ENCODE results near the gene MRTFB. TPM values are rescaled to one million over a fixed set of nuclear protein-coding genes. Genes with fewer than 3 reads are reported as not detected.
A peak's percentile ranks its signal among the peaks of the same experiment; 100 is the strongest.

The MRTFB gene
- polyA plus RNA-seq, 3 donors from 2014 or later, result 2.1 to 3.6 (median 3.6) TPM

GRCh38 chr16:14074544-14074943, 3.4 kb downstream of the MRTFB start:
- no peak for DNase-seq
- no peaks in the 10 kb centered on the region for H3K9me3 Mint-ChIP-seq
- peaks cover 11 to 16% of the 10 kb centered on the region in 2 donors for H3K4me1 Mint-ChIP-seq

DNA sequence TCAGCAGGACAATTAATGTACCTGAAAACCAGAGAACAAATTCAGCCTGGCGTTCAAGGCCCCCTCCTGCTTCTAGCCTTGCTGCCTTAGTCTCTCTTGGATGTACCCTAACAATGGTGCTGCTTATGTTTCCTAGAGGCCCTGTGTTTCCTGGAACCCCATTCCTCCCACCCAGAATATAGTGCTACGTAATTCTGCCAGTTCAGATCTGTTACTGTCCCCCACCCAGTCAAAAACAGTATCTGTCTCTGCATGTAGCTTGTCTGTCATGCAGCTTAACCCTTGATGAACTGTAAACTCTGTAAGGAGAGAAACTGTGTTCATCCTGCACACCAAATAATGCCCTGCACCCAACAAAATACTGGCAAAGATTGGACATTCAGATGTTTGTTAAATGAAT, 6.8 kb downstream of the MRTFB start:
- Mint-ChIP-seq H3K4me1 (peaks cover 0 to 1% of the 10 kb centered on the region in 2 donors), H3K27me3 (ENCODE audit: low read depth in 3 of 3) (no peaks in the 10 kb centered on the region), H3K9me3 (no peaks in the 10 kb centered on the region), H3K4me3 (no peak overlapping the region), H3K27ac (no peak overlapping the region), H3K36me3 (peaks cover 5 to 16% (median 11%) of the 10 kb centered on the region in 3 donors)
- DNase-seq, result no peak

More at GRCh38 chr16:14074544-14074943, 3.4 kb downstream of the MRTFB start:
- peaks cover 0 to 3% (median 0%) of the 10 kb centered on the region in 3 donors for H3K36me3 Mint-ChIP-seq
- peaks cover 2 to 3% (median 2%) of the 10 kb centered on the region in 3 donors for H3K27me3 Mint-ChIP-seq (ENCODE audit: low read depth in 3 of 3)
- no peak overlapping the region for H3K27ac Mint-ChIP-seq
- H3K4me3 Mint-ChIP-seq, result no peak overlapping the region

DNA sequence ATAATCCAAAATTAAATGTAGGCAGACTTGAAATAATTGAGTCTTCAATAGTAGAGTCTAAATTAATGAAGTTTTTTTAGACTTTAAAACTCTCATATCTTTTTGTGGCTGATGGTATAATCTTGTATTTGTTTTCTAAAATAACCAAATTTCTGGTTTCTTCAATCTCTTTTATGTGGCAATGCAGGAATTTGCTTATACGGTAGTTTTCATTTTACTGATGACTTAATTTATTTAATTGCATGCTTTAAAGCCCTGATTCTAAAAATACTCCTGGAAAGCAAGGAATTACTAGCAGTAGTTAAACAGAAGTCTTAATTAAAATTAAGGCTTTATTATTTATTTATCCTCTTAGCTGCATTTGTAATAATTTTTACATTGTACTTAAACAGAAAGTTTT, 15.4 kb downstream of the MRTFB start:
- DNase-seq, result no peak
- Mint-ChIP-seq H3K36me3 (peaks cover 0 to 8% (median 5%) of the 10 kb centered on the region in 3 donors), H3K4me1 (peaks cover 0 to 1% of the 10 kb centered on the region in 2 donors), H3K27me3 (ENCODE audit: low read depth in 3 of 3) (no peaks in the 10 kb centered on the region), H3K9me3 (no peaks in the 10 kb centered on the region), H3K27ac (no peak overlapping the region), H3K4me3 (no peak overlapping the region)

DNA sequence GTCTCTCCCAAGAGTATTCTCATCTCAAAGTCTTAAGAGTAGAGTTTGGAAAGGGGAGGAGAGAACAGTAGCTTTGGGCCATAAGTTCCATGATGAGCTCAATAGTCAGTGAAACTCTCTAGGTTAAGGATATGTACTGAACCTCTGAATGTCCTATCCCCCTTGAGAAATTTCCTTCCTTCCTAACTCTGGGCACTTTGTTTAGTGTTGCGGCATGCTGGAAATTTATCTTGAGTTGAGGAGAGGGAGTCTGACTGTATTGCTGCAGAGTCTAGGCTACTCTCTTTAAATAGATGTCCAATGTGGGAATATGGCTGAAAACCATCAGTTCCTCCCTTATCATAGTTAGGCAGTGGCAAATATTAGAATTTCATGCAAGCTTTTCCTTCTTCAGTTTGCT, 16.1 kb downstream of the MRTFB start:
- DNase-seq, result no peak
- peaks cover 0 to 1% of the 10 kb centered on the region in 2 donors for H3K4me1 Mint-ChIP-seq
- H3K27me3 Mint-ChIP-seq (ENCODE audit: low read depth in 3 of 3), result no peaks in the 10 kb centered on the region
- no peak overlapping the region for H3K4me3 Mint-ChIP-seq
- peaks cover 0 to 5% (median 3%) of the 10 kb centered on the region in 3 donors for H3K36me3 Mint-ChIP-seq
- no peaks in the 10 kb centered on the region for H3K9me3 Mint-ChIP-seq
- H3K27ac Mint-ChIP-seq, result no peak overlapping the region

DNA sequence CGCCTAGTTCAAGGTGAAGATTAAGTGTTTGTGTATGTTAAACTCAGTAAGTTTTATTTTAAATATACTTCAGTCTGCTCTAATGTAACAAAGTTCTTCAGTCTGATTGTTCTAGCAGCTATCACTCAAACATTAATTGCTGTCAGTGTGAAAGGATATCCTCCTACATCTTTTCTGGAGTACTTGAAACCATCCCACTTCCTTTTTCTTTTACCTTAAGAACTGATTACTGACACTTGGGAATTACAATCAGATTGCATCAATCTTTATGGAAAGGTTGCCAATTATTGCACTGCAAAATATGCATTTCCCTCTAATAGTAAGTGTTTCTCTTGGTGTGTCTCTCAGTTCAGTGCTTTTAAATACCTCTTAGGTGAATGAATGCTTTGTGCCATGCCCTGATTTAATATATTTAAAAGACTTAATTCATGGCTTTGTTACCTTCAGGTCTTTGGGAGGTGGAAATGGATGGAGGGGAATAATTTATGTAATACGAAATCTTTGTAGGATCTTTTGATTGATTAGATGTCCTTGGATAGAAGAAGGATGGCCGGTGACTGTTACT, 16.6 kb downstream of the MRTFB start:
- H3K27ac Mint-ChIP-seq, result no peak overlapping the region
- peaks cover 0 to 5% (median 0%) of the 10 kb centered on the region in 3 donors for H3K36me3 Mint-ChIP-seq
- no peak overlapping the region for H3K4me3 Mint-ChIP-seq
- H3K4me1 Mint-ChIP-seq, result no peaks in the 10 kb centered on the region
- no peaks in the 10 kb centered on the region for H3K9me3 Mint-ChIP-seq
- no peak for DNase-seq
- H3K27me3 Mint-ChIP-seq (ENCODE audit: low read depth in 3 of 3), result no peaks in the 10 kb centered on the region

DNA sequence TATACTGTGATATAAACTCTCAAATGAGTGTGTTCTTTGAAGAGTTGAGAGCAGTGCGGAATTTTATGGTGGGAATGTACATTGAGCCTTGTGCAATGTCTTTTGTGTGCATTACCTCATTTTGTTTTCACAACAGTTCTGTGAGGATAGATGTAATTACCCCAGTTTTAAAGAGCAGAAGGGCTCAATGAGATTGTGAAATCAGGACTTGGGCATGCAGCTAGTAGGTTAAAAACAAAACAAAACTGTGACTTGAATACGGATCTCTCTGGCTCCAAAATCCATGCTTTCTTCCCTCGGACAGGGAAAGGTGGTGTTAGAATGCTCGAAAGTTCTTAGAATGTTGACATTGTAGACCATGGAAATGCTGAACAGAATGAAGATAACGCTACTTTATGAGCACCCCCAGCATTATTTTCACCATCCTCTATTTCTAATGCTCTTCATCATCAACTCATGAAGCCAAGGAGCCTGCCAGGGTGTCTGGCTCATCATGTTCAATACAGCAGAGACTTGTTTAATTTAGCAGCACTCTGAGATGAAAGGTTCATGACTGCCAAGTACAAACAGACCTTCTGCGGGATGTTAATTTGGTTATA, 17.1 kb downstream of the MRTFB start:
- no peak overlapping the region for H3K27ac Mint-ChIP-seq

DNA sequence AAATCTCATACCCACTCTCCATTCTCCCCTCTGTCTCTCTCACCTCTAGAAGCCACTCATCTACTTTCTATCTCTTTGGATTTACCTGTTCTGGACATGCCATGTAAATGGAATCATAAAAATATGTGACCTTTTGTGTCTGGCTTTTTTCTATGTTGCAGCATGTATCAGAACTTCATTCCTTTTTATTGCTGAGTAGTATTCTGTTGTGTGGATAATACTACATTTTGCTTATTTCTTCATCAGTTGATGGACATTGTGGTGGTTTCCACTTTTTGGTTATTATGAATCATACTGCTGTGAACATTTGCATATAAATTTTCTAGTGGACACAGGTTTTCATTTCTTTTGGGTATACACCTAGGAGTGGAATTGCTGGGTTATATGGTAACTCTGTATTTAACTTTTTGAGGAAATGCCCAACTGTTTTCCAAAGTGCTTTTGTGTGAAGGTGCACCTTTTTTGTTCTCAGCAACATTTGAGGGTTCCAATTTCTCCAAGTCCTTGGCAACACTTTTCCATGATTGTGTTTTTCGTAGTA, 18.2 kb downstream of the MRTFB start:
- no peaks in the 10 kb centered on the region for H3K36me3 Mint-ChIP-seq
- H3K27ac Mint-ChIP-seq, result no peak overlapping the region
- H3K4me1 Mint-ChIP-seq, result no peaks in the 10 kb centered on the region
- no peak overlapping the region for H3K4me3 Mint-ChIP-seq
- no peaks in the 10 kb centered on the region for H3K27me3 Mint-ChIP-seq (ENCODE audit: low read depth in 3 of 3)
- DNase-seq, result no peak
- no peaks in the 10 kb centered on the region for H3K9me3 Mint-ChIP-seq

More for the DNA sequence above, 17.1 kb downstream of the MRTFB start:
- no peak overlapping the region for H3K4me3 Mint-ChIP-seq
- no peaks in the 10 kb centered on the region for H3K27me3 Mint-ChIP-seq (ENCODE audit: low read depth in 3 of 3)
- peaks cover 0 to 5% (median 0%) of the 10 kb centered on the region in 3 donors for H3K36me3 Mint-ChIP-seq
- DNase-seq, result no peak
- H3K4me1 Mint-ChIP-seq, result no peaks in the 10 kb centered on the region
- H3K9me3 Mint-ChIP-seq, result no peaks in the 10 kb centered on the region

DNA sequence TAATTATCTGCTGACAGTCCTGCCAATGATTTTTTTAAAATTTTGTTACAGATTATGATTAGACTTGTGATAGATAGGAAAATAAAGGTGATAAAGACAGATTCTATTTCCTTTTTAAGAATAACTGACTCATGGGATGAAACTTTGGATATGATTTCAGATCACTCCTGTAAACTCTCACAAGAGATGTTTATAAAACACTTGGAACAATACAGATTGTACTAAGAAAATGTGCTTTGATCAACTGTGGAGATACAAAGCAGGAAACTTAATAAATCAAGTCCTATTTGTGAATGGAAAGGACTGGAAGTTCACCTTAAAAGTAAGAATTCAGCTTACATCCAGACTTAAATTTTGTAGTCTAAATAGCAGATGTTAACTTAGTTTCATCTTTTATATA, 21.4 kb downstream of the MRTFB start:
- no peaks in the 10 kb centered on the region for H3K36me3 Mint-ChIP-seq
- H3K4me1 Mint-ChIP-seq, result no peaks in the 10 kb centered on the region
- H3K9me3 Mint-ChIP-seq, result no peaks in the 10 kb centered on the region
- H3K27ac Mint-ChIP-seq, result no peak overlapping the region
- H3K4me3 Mint-ChIP-seq, result no peak overlapping the region
- DNase-seq, result no peak
- no peaks in the 10 kb centered on the region for H3K27me3 Mint-ChIP-seq (ENCODE audit: low read depth in 3 of 3)

- Mint-ChIP-seq H3K27me3 (ENCODE audit: low read depth in 3 of 3) (no peaks in the 10 kb centered on the region), H3K9me3 (no peaks in the 10 kb centered on the region), H3K4me1 (peaks cover 1 to 3% of the 10 kb centered on the region in 2 donors), H3K27ac (no peak overlapping the region), H3K36me3 (no peaks in the 10 kb centered on the region), H3K4me3 (no peak overlapping the region)
- no peak for DNase-seq
Measured at GRCh38 chr16:14095883-14096551, 24.9 kb downstream of the MRTFB start.

DNA sequence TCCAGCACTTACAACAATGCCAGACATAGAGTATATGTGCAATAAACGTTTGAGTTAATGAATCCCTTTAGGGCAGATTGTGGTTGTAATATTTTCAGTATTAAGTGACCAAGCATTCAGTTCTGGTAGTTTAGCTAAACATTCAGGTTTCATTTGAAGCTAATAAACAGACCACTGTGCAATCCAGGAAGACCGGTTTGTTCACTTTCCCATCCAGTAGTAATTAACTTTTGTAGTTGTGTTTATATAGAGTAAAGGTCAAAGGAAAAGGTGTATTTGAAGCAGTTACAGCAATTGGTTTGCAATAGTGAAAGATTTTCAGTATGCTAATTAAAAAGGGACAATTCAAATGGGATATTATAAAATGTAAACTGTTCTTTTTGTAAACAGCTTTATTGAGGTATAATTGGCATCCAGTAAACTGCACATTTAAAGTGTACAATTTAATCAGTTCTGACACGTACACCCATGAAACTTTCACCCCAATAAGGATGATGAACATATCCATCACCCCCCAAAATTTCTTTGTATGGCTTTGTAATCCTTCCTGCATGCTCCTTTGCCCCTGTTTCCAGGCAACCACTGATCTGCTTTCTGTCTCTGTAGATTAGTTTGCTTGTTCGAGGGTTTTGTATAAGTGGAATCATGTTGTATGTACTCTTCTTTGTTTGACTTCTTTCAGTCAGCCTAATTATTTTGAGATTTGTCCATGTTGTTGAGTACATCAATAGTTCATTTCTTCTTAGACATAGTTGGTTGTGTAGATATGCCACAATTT, 26.3 kb downstream of the MRTFB start:
- Mint-ChIP-seq H3K4me3 (no peak overlapping the region), H3K27me3 (ENCODE audit: low read depth in 3 of 3) (no peaks in the 10 kb centered on the region), H3K4me1 (peaks cover 10 to 15% of the 10 kb centered on the region in 2 donors), H3K9me3 (no peaks in the 10 kb centered on the region), H3K36me3 (no peaks in the 10 kb centered on the region), H3K27ac (no peak overlapping the region)
- no peak for DNase-seq

GRCh38 chr16:14098081-14098480, 27.0 kb downstream of the MRTFB start:
- Mint-ChIP-seq H3K36me3 (no peaks in the 10 kb centered on the region), H3K27ac (no peak overlapping the region), H3K4me3 (no peak overlapping the region), H3K9me3 (no peaks in the 10 kb centered on the region), H3K27me3 (ENCODE audit: low read depth in 3 of 3) (no peaks in the 10 kb centered on the region), H3K4me1 (peaks cover 15 to 19% of the 10 kb centered on the region in 2 donors)
- no peak for DNase-seq

DNA sequence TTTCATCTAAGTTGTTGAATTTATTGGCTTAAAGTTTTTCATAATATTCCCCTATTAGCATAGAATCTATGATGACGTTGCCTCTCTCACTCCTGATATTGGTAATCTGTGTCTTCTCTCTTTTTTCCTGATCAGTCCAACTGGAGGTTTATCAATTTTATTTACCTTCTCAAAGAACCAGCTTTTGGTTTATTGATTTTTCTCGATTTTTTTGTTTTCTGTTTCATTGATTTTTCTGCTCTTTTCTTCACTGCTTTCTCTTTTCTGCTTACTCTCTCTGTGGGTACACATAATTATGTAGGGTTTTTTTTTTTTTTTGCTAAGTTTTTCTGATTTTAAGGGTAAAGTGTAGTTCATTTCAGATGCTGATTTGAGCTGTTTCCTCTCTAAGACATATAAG, 29.7 kb downstream of the MRTFB start:
- H3K9me3 Mint-ChIP-seq, result no peaks in the 10 kb centered on the region
- no peak overlapping the region for H3K4me3 Mint-ChIP-seq
- H3K4me1 Mint-ChIP-seq, result peaks cover 17 to 27% of the 10 kb centered on the region in 2 donors
- H3K36me3 Mint-ChIP-seq, result no peaks in the 10 kb centered on the region
- peak overlapping the region in 2 of 6 donors; percentile 6 to 17 for H3K27ac Mint-ChIP-seq
- DNase-seq, result no peak
- H3K27me3 Mint-ChIP-seq (ENCODE audit: low read depth in 3 of 3), result no peaks in the 10 kb centered on the region

DNA sequence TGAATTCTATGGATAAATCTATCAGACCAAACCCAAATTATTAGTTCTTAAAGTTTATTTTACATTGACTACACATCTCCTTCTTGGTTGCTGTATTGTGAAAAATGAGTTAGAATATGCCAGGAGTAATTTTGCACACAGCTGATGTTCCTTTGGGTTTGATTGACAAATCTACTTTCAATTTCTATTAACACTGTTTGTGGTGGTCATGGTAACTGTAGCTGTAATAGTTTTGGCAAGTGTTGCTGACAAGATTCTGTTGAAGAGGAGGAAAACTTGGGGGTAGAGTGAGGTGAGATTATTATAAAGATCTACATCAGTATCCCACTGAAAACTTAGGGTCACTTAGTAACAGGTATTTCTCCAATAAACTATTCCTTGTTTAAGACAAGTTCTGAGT, 30.3 kb downstream of the MRTFB start:
- H3K9me3 Mint-ChIP-seq, result no peaks in the 10 kb centered on the region
- peak overlapping the region in 3 of 6 donors; percentile 1 to 37 (median 6) for H3K27ac Mint-ChIP-seq

More for the DNA sequence above, 30.3 kb downstream of the MRTFB start:
- no peaks in the 10 kb centered on the region for H3K36me3 Mint-ChIP-seq
- DNase-seq, result peak; percentile 6 to 12 (median 12)
- peak overlapping the region in 1 of 5 donors; percentile 3 for H3K4me3 Mint-ChIP-seq
- H3K4me1 Mint-ChIP-seq, result peaks cover 17 to 27% of the 10 kb centered on the region in 2 donors
- H3K27me3 Mint-ChIP-seq (ENCODE audit: low read depth in 3 of 3), result no peaks in the 10 kb centered on the region
